NOMO-1 (cell line): ENCODE results near the gene SLC25A27.

ENCODE experiments used
- DNase-seq, 2 experiments: peaks; one replicate each; lab custom pipeline; 2025; ENCODE audit not compliant: unreplicated experiment in 2 of 2; lab: John Stamatoyannopoulos, UW

Gene SLC25A27

GRCh38 chr6:46704562-46704961 is 51.8 kb downstream of the SLC25A27 start:
- peak in 1 of 2 experiments; percentile 52 for DNase-seq

GRCh38 chr6:46706464-46706863 is 53.7 kb downstream of the SLC25A27 start:
- no peak for DNase-seq

- no peak for DNase-seq
These were observed 58.7 kb downstream of the SLC25A27 start for GRCh38 chr6:46711491-46711890.

- DNase-seq: peak; percentile 35 to 69
These were observed 62.4 kb downstream of the SLC25A27 start for GRCh38 chr6:46715141-46715540.

GRCh38 chr6:46719099-46719498 is 66.3 kb downstream of the SLC25A27 start:
- no peak for DNase-seq

GRCh38 chr6:46720401-46720800 is 67.6 kb downstream of the SLC25A27 start:
- DNase-seq: no peak
